HG03064 (cell line): ENCODE results near the gene VPS35L.
"Not testable (repeated sequence)": the region's sequence is repeated elsewhere in the genome, so short reads cannot be mapped to it uniquely, and the experiment has no call there.

ENCODE experiments used
- ATAC-seq: cut with Tn5 transposase; IDR thresholded peaks from one replicate; pipeline ENCODE4 v1.9.1; 2021; ENCODE audit warnings: low read depth; ENCODE audit not compliant: unreplicated experiment

The VPS35L gene

DNA sequence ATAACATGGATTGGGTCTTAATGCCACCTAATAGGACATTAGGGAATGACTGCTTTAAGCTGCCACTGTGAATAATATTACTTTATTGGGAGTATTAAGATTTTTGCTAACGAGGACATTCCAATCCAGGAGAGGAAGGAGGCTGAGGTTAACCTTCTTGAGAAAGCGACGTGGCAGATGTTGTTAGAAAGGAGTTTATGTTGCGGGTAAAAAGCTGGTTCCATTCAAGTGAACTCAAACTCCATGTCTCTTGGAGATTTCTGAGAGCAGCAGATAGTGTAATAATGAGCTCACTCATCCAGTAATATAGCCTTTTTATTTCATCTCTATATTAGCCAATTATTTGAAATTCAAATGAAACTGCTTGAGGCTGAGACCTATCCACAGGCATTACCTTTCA is 87.0 kb downstream of the VPS35L start:
- ATAC-seq = no peak

DNA sequence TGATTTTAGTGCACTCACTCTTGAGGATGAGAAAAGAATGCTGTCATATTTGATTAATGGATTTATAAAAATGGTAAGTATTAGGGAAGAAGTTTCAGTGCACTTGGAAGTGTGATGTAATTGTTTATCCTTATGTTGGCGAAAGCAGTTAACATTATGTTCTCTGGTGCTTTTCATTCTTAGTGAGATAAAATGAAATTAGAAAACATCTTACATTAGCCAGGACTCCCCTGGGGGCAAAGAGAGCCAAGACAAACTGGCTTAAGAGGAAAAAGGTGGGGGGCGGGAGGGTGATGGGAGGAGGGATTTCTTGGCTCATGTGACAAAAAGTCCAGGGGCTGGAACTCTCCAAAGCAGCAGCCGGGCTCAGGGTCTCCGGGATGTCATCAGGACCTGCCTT is 89.4 kb downstream of the VPS35L start:
- ATAC-seq = no peak

DNA sequence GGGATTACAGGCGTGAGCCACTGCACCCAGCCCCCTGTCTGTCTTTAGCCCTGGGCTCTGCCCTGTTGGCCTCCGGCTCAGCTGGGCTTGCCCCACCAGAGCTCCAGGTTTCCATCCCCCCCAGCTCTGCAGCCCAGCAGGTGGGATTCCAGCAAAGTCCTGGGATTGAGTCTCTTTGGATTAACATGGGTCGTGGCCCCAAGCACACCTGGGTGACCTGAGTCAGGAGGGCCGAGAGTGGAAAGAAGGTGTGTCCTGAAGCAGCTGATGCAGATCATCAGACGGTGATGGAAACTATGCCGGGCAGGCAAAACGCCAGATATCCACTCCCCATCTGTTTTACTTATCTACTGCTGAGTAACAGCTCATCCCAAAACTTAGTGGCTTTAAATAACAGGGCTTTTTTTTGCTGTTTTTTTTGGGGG is 90.1 kb downstream of the VPS35L start:
- ATAC-seq = no peak

DNA sequence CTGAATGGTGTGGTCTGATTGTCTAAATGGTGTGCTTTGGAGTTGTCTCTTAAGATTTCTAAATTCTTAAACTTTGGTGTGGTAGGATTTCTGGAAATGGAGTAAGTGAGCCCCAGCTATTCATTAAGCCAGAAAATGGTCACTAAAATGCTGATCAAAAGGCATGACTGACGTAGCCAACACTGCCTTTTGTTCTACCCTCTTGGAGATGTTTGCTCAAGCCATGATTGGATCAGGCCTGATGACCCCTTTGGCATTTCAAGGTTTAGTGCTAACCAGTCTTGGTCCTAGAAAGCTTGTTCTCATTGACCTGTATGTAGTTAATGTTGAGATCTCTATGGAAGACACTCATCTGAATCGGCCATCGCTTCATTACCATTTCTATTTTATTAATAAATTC is 94.5 kb downstream of the VPS35L start:
- ATAC-seq = no peak

DNA sequence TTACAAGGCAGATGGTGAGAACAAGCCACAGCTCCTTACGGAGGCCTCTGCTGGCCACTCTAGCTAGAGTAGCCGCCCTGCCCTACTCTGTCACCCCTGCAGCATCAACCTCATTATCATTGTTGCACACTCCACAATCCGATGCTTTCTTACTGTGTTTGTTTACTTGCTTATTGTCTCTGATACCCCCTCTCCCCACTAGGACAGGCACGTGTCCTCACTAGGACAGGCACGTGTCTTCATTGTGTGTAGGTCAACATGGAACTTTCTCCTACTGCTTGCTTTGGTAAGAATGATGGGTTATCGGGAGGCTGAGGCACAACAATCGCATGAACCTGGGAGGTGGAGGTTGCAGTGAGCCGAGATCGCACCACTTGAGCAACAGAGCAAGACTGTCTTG is 98.6 kb downstream of the VPS35L start:
- no peak for ATAC-seq

DNA sequence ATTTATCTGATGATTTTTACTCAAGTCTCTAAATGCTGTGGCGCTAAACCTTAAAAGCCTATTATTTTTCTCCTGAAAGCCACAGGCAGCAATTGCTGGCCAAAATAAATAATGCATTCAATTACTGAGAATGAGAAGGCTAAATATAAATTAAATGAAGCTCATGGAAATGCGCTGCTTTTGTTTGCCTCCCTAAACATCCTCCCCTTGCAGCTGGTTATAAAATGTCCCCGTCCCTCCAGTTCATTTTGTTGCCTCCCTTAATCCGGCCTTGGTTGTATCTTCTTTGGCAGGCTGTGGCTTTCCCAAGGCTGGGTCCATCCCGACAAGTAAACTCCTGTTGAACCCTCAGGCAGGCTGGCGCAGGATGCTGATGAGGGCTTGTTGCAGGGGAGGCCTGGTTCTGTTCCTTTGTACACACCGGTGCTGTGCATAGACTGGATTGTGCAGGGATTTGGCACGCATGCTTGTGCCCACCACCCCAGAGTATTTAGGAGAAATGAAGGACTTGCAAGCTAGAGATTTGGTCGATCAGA is 99.8 kb downstream of the VPS35L start:
- no peak for ATAC-seq

DNA sequence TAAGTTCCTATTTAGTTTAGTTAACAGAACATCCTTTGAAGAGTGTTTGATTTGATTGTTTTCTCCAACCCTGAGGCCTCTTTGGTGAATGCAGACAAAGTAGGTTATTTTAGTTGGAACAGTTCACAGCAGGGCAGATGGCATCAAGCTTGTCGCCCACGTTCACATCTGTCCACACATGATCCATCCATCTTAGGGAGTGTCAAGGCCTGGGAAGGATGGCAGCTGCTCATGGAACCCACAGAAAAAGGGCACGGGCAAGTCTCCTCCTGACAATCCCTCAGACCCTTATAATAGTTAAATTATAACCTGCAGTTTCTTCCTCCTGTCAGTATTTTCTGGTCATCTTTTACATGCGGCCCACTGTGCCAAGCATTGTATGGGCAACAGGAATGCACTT is 102.3 kb downstream of the VPS35L start:
- ATAC-seq = no peak

DNA sequence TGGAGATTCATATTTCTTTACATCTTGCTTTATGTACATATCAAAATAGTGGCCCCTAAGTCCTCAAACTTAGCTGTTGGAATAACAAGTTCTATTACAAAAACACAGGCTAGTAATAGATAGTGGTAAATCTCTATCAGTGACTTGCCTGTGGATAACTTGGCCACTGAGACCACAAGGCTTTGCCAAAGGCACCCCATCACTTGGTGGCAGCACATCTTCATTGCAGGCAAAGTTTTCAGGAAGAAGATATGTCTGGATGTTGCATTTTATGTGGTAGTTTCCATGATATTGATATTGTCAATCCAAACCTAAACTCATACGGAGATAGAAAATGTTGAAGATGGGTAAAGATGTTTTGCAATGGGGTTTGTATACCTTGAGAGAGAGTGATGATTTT is 104.1 kb downstream of the VPS35L start:
- no peak for ATAC-seq

DNA sequence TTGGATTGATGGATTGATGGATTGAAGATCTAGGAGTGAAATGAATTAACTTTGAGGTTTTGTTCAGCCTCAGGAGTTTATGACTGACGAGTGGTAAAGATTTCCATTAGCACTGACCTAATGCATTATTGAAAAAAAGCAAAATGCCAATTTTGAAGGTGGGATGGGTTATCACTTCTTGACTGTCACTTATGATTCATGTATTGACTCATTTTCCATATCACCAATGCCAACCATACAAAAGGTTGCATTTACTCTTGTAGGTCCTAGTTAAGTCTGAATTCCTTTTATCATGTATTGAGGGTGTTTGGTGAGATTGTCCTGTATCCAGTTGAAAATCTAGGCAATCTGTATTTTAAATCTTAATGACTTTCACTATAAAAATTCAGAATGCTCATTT is 104.9 kb downstream of the VPS35L start:
- no peak for ATAC-seq

DNA sequence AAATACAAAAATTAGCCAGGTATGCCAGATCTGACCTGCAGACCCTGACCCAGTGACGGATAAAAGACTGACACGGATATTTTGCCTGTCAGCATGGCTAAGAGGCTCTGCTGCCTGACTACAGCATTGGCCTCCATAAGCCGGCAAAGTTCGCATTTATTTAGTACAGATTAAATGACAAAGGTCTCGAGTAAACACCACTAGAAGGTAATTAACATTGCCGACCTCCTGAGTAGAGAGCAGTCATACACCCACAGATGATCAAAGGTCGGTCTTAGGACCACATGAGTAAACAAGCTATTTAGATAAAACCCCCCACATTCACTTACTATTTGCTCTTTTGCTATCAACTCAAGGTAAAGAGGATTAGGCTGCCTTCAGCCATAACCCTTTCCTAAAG is 106.8 kb downstream of the VPS35L start:
- ATAC-seq = no peak

DNA sequence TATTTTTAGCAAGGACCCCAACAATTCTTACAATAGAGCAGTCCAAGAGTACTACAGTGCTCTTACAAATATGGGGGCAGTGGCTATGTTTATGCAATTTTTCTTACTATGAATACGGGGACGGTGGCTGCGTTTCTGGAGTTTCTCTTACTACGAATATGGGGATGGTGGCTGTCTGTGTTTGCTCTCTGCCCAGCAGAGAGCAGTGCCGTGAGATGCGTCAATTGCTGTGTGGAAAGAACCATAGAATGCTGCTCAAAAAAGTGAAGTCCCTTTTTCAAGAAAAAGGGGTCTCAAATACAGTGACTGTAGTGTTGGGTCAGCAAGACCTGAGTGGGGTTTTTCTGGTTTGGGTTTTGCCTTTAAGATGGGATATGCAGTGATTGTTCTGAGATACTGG is 108.7 kb downstream of the VPS35L start:
- ATAC-seq = no peak

DNA sequence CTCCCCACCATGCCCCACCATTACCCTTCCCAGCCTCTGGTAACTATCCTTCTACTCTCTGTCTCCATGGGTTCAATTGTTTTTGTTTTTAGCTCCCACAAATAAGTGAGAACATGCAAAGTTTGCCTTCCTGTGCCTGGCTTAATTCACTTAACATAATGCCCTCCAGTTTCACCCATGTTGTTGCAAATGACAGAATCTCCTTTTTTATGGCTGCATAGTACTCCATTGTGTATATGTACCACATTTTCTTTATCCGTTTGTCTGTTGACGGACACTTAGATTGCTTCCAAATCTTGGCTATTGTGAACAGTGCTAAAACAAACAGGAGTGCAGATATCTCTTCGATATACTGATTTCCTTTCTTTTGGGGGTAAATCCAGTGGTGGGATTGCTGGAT is 109.8 kb downstream of the VPS35L start:
- not testable (repeated sequence) for ATAC-seq

DNA sequence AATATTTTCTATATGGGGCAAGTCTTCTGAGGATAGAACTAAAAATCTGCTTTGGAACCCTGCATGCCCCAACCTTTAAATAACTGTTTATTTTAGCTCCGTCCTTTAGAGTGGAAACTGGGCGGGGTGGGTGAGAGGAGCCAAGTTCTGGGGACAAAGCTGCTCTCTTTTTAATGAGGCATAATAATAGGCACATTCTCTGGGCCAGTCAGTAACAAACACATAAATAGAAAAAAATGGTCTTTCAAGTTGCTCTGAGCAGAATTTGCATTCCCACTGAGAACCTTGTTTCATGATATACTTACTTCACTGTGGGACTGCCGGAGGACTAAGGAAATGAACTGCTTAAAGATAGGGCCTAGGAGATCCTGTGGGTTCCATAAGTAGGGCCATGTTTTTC is 111.0 kb downstream of the VPS35L start:
- ATAC-seq = no peak

DNA sequence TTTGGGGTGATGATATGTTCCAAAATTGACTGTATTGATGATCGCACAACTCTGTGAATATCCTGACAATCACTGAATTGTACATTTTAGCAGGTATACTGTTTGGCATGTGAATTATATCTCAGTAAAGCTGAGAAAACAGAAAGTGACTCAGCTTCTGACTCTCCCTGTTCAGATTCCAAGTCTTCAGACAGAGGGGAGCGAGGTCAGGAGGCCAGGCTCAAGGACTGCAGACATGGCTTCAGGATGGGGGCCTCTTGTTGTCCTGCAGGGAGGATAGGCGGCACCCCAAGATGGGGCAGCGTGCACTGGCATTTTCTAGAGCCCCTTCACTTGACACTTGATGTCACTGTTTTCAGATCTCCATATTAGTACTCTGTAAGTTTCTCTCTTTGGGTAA is 116.9 kb downstream of the VPS35L start:
- ATAC-seq = no peak

DNA sequence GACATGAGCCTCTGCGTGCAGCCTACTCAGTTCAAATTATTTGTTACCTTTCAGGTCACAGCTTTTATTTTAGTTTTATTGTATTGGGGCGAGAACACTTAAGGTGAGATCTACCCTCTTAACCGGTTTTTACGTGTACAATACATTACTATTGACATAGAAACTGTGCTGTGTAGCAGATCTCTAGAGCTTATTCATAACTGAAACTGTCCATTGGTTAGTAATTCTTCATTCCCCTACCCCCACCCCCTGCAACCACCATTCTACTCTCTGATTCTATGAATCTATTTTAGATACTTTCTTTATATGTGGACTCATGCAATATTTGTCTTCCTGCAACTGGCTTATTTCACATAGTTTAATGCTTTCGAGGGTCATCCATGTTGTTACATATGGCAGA is 119.0 kb downstream of the VPS35L start:
- ATAC-seq = no peak

DNA sequence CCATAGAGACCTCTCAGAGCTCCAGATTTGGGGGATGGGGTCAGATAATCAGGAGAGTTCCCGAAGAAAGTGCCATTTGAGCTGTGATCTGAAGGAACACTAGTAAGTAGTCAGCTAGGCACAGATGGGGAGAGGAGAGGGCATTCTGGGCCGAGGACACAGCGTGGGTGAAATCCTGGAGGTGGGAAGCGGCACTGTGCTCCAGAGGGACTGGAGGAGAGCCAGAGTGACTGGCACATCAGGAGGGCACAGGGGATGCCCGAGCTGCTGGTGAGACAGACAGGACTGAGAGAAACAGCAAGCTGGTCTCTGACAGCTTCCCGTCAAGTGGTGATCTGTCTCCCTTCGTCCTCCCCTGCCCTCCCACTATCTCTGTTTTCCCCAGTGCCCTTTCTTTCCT is 121.9 kb downstream of the VPS35L start:
- no peak for ATAC-seq

DNA sequence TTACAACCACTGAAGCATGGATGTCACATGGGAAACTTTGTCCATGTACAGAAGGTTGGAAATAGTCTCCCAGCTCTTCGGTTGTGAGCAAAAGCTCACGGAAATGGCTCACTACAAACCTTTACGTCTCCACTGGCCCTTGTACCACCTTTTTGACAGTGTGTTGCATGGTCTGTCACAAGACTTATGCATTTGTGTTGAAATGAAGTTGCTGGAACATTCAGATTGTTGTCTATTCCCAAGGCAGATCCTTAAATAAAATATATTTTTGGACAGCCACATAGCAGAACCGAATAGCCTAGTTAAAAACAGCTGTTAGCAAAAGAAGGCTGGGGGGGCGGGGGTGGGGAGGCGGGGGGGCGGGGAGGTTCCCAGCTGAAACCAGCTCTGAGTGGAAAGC is 123.3 kb downstream of the VPS35L start:
- ATAC-seq = no peak

DNA sequence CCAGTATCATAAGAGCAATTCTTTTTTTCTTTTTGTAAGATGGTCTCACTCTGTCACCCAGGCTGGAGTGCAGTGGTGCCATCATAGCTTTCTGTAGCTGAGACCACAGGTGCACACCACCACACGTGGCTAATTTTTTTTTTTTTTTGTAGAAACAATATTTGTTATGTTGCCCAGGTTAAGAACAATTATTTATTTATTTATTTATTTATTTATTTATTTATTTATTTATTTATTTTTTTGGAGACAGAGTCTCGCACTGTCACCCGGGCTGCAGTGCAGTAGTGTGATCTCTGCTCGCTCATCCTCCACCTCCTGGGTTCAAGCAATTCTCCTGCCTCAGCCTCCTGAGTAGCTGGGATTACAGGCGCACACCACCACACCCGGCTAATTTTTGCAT is 123.8 kb downstream of the VPS35L start:
- ATAC-seq = not testable (repeated sequence)

DNA sequence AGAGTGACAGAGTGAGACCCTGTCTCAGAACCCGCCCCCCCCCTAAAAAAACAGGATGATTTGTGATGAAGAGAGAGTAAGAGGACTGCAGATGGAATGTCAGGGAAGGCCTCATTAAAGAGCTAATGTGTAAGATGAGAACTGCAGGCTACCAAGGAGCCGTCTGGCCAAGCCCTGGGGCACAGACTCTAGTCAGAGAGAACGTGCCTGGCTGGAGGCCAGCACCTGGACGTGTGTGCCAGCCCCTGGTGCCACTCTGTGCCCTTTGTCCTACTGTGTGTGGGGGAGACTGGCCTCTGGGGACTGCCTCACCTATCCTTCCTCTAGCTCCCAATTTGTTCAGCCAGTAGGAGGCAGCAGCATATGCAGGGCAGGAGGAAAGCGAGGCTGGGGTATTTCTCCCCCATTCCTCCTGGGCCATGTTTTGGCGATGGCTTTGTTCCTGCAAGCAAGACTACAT is 125.4 kb downstream of the VPS35L start:
- ATAC-seq = no peak

DNA sequence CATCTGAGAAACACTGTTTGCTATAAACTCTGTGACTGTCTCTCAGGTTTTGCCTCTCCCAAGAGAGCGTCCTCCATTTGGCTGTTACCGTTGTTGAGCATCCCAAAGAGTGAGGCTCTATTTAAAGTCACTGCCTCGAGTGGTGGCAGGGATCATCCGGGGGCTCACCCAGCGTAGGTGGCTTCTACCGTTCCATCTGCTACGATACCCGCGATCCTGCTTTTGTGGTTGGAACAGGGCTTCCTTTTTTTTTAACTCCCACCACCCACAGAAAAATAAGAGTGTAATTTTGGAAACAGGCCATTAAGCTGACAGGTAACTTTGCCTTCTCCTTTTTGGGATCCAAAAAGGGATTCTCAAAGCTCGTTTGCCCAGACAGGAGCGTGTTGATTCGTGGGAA is 126.1 kb downstream of the VPS35L start:
- ATAC-seq = no peak

DNA sequence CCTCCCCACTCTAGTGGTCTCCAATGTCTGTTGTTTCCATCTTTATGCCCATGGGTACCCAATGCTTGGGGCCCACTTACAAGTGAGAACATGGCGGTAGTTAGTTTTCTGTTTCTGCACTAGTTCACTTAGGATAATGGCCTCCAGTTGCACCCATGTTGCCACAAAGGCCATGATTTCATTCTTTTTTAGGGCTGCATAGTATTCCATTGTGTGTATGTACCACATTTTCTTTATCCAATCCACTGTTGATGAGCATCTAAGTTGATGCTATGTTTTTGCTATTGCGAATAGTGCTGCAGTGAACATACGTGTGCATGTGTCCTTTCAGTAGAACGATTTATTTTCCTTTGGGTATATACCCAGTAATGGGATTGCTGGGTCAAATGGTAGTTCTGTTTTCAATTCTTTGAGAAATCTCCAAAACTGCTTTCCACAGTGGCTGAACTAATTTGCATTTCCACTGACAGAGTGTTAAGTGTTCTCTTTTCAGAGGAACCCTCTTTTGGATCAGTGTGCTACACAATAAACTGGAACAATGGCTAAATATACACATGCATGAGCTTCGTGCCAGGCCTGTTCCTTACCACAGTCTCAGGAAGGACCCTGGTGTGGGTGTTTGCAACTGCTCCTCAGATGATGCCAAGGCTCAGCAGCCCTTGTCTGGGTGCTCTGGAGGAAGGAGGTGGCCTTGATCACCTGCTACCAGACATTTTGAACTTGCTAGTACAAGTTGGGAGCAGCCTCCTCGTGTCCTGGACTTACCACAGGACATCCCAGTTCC is 128.1 kb downstream of the VPS35L start:
- ATAC-seq = no peak

DNA sequence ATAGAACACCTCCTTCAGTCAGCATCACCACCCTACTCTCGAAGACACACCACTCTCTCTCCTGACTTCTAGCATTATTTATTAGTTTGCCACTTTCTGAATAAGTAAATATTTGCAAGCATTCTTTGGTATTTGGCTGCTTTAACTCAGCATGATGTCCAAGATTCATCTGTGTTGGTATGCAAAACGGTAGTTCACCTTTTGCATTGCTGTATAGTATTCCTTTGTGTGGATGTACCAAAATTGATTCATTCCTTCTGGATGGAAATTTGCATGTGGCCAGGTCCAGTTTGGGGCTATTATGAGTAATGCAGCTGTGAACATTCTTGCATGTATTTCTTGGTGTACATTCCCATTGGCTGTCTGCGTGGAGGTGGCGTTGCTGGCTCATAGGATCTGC is 129.7 kb downstream of the VPS35L start:
- ATAC-seq = no peak

DNA sequence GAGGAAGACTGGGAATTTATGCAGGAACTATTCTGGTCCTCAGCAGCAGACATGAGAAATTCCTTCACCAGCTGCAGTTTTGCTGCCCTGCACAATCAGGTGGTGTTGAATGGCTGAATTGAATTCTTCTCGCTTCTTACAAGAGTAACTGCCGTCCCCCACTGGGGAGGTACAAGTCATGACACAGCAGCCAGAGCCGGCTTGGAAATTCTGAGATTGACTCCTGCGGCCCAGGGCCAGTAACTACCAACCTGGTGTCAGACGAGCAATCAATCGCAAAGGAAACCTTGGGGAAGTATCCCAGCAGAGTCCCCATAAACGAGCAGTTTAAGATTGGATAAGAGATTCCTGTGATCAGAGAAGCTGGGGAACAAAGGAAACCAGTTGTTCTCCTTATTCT is 131.8 kb downstream of the VPS35L start:
- no peak for ATAC-seq
